AG09319 (cell line): ENCODE data around the gene TAC4.

Experiments
- DNase-seq: peaks from one replicate; pipeline ENCODE4 v3.0.0-alpha.2; 2010; ENCODE audit warnings: low read depth; ENCODE audit errors: extremely low read depth
- TF ChIP-seq, protein P1 (sequence below): IDR thresholded peaks from 2 replicates; pipeline ENCODE4 v1.5.1; 2011; ENCODE audit warnings: low read depth, mild to moderate bottlenecking, inconsistent platforms, low read length, moderate library complexity

The TAC4 gene

GRCh38 chr17:49881054-49881402 lies 33.2 kb upstream of the TAC4 start:
- TF ChIP-seq, protein P1, sequence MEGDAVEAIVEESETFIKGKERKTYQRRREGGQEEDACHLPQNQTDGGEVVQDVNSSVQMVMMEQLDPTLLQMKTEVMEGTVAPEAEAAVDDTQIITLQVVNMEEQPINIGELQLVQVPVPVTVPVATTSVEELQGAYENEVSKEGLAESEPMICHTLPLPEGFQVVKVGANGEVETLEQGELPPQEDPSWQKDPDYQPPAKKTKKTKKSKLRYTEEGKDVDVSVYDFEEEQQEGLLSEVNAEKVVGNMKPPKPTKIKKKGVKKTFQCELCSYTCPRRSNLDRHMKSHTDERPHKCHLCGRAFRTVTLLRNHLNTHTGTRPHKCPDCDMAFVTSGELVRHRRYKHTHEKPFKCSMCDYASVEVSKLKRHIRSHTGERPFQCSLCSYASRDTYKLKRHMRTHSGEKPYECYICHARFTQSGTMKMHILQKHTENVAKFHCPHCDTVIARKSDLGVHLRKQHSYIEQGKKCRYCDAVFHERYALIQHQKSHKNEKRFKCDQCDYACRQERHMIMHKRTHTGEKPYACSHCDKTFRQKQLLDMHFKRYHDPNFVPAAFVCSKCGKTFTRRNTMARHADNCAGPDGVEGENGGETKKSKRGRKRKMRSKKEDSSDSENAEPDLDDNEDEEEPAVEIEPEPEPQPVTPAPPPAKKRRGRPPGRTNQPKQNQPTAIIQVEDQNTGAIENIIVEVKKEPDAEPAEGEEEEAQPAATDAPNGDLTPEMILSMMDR, result no peak
- DNase-seq, result no peak

- DNase-seq, result peak; percentile 15
- TF ChIP-seq, protein P1, result peak; percentile 95
Measured at GRCh38 chr17:49880291-49881053, 32.6 kb upstream of the TAC4 start.

DNA sequence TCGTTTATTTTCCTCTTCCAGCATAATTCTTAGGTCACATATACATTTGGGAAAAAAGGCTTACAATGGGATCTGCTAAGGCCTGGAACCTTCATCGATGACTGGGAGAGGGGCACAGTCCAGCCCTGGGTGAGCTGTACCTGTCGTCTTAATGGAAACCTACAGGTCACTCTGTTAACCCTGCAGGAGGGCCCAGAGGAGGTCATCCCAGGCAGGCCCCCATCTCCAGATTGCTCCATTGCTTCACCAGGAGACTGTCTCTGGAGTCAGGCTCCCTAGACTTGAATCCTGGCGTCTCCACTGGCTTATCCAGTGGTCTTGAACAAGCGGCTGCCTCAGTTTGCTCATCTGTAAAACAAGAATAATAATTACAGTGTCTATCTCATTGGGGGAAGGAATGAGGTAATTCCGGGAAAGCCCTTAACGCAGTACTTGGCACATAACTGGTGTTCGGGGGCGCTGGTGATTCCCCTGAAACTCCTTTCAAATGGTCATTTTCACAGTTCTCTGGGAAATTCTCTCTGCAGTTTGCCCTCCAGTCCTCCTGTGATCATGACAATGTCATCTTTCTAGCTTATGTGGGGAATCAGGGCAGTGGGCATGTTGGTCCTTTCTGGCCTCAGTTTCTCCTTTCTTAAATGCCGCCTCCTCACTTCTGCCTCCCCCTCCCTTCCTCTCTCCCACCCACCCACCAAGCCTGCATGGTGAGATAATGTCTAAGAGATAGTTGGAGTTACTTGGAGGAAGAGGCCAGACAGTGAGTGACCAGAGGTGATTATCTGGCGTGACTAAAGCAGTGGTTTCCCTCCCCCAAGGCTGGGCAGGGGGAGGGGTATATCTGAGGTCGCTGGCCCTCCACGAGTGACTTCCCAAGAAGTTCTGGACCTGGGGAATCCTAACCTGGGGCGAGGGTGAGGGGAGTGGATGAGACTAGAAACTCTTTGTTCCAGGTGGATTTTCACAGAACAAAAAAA lies 31.3 kb upstream of the TAC4 start:
- no peak for DNase-seq
- TF ChIP-seq, protein P1, result no peak

GRCh38 chr17:49875685-49876084 lies 27.8 kb upstream of the TAC4 start:
- DNase-seq, result no peak
- TF ChIP-seq, protein P1, result no peak

DNA sequence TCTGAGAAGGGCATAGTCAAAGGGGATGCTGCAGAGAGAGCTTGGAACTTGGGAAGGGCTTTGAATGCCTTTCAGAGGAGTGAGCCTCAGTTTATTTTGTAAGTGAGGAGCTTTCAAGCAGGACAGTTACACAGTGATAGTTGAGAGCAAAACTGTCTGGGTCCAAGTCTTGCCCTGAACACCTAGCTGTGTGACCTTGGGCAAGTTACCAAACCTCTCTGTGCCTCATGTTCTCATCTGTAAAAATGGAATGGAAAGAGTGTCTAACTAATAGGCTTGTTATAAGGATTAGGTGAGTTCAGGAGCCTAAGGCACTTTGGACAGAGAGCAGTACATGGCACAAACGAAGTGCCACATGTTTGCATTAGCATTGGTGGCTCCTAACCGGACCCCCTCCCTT lies 27.0 kb upstream of the TAC4 start:
- TF ChIP-seq, protein P1, result no peak
- no peak for DNase-seq

DNA sequence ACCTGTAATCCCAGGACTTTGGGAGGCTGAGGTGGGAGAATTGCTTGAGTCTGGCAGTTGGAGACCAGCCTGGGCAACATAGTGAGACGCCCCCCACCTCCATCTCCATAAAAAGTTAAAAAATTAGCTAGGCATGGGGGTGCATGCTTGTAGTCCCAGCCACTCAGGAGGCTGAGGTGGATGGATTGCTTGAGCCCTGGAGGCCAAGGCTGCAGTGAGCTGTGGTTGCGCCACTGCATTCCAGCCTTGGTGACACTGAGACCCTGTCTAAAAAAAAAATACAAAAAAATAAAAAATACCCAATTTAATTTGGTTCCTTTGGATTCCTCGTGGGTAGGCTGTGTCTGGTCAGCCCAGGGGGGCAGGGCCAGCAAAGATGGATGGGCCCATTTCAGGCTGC lies 26.1 kb upstream of the TAC4 start:
- no peak for DNase-seq
- TF ChIP-seq, protein P1, result no peak

- no peak for DNase-seq
- TF ChIP-seq, protein P1, result no peak
Measured at GRCh38 chr17:49873466-49873865, 25.6 kb upstream of the TAC4 start.
